CD1c-positive myeloid dendritic cell (primary cell): ENCODE measurements around the gene CXCL5.

Experiments used
- DNase-seq: peaks from one replicate; pipeline ENCODE4 v3.0.0-alpha.2; 2016; ENCODE audit errors: extremely low spot score

CXCL5 gene

DNA sequence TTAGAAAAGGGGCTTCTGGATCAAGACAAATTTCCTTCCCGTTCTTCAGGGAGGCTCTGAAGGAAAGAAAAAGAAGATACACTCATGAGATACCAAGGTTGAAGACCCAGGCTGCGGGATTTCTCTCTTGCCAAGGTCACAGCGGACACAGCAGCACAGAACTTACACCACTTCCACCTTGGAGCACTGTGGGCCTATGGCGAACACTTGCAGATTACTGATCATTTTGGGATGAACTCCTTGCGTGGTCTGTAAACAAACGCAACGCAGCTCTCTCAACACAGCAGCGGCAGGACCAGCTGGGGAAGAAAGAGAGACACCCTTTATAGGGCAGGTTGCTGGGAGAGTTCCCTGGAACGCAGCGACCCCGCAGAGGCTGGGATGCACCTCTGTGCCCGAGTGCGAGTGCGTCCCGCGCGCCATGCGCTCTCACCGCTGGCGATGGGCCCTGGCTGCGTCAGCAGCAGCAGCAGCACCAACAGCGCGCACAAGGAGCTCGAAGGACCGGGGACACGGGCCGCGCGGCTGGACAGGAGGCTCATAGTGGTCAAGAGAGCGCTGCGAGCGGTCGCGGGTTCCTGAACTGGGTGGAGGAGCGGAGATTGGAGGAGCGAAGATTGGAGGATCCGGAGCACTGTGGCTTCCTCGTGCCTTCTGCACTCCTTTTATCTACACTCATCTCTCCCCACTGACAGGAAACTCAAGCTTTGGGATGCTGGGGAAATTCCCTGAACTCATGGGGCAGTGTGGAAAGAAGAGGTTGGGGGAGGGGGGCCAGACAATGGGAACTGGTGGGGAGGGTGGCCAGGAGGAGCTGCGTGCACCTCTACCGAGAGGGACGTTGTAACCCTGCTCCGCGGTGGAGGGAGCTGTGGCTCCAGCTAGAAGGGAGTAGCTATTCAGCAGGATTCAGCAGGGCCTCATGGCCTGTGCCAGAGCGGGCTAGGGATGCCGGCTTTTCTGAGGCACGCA is at the start of gene CXCL5:
Gene CXCL5, minus strand, starts transcription at position 638 of the 972 bp plus-strand sequence. Its CDS starts 96 bp downstream, at position 542.
- DNase-seq = no peak

DNA sequence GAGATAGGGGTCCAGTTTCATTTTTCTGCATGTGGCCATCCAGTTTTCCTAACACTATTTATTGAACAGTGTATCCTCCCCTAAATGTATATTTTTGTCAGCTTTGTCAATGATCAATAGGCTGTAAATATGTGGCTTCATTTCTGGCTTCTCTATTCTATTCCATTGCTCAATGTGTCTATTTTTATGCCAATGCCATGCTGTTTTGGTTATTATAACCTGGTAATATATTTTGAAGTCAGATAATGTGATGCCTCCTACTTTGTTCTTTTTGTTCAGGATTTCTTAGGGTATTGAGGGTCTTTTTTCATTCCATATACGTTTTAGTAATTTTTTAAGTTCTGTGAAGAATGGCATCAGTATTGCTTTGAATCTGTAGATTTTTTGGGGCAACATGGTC is 48.7 kb upstream of the CXCL5 start:
- no peak for DNase-seq

DNA sequence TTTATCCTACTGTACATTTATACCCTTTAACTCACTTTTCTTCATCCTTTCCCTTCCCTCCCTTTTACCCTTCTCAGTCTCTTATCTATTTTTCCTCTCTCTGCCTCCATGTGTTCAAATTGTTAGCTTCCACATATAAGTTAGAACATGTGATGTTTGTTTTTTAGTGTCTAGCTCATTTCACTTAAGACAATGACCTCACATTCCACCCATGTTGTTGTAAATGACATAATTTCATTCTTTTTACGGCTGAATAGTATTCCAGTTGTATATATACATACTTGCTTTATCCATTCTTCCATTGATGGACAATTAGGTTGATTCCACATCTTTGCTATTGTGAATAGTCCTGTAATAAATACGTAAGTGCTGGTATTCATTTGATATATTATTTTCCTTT is 47.3 kb upstream of the CXCL5 start:
- DNase-seq = no peak

DNA sequence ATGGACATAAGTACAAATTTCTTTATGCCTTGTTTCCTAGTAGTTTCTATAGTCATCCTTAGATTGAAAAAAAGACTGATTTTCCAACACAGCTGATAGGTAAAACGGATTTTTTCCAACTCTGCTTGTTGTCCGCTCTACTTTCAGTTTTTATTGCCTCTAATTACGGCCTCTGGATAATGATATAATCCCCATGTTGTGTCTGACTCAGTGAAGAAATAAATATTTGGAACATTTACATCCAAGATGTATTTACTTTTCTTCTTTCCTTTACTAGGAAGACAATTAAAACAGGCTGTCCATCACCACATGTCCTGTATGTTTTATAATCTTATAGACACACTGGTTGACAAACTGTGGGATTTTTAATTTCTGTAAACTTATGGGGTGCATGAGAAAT is 46.8 kb upstream of the CXCL5 start:
- DNase-seq = no peak

DNA sequence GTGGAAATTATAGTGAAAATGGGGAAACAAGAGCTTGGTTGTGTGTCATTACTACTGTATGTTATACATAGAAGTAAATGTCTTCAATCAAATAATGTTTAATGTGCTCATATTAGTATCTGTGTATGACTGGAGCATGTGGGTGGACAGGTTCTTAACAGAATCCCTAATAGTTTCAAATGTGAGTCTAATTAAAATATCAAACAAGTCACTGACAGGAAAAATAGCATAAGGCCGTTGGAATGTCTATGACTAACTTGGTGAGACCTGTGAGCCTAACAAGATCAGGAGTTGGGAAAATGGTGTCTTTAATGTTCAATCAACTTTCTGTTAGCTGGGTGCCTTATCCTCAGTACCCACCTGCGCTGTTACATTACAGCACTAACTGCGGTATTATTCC is 46.2 kb upstream of the CXCL5 start:
- no peak for DNase-seq

DNA sequence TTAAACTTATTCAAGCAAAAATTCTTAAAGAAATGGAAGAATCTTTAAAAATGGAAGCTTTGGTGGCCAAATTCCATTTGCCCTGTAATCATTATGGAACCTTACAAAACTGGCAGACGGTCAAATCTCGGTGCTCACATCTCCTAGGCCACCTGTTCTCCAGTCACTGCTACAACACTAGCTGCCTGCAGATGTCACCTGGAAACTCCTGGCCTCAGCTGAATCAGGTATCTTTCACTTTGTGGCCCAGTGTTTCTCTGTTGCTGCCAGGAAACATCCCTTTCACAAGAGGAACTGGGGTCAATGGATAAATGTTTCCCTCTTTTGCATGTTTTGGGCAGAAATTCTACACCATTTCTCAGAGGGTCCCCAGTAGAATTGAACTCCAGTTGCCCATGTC is 44.2 kb upstream of the CXCL5 start:
- no peak for DNase-seq

DNA sequence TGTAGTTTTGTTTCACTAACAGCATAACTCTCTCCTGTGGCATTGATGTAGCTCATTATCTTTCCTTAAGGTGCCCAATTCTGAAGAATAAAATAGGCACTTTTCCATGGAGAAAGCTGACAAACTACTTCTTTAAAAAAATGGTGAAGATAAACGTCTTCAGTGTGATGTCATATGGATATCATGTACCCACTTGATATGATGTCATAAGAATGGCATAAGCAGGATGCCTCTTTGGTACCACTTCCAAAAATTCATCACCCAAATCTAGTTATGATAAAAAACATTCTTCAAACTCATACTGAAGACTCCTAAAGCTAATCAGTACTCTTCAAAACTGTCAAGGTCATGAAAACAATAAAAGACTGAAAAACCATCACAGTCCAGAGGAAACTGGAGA is 42.9 kb upstream of the CXCL5 start:
- DNase-seq = no peak

DNA sequence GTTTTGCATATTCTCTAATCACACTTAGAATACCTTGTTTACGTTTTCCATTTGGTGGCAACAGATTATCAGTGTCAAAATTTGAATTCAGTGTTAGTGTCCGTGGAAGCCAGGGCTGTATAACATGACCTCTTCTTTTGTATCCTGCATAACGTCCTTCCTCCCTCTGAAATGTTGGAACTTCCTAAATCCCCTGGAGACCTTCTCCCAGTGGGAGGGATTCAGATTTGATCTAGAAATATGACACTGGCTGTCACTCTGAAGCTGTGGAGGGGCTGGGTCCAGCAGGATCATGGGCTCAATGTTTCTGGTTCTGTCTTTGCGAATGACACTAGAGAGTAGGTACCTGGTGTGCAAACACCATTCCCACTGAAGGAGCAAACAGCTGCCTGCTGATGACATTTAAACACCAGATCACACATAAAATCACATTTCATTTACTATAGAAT is 40.9 kb upstream of the CXCL5 start:
- peak; percentile 15 for DNase-seq

DNA sequence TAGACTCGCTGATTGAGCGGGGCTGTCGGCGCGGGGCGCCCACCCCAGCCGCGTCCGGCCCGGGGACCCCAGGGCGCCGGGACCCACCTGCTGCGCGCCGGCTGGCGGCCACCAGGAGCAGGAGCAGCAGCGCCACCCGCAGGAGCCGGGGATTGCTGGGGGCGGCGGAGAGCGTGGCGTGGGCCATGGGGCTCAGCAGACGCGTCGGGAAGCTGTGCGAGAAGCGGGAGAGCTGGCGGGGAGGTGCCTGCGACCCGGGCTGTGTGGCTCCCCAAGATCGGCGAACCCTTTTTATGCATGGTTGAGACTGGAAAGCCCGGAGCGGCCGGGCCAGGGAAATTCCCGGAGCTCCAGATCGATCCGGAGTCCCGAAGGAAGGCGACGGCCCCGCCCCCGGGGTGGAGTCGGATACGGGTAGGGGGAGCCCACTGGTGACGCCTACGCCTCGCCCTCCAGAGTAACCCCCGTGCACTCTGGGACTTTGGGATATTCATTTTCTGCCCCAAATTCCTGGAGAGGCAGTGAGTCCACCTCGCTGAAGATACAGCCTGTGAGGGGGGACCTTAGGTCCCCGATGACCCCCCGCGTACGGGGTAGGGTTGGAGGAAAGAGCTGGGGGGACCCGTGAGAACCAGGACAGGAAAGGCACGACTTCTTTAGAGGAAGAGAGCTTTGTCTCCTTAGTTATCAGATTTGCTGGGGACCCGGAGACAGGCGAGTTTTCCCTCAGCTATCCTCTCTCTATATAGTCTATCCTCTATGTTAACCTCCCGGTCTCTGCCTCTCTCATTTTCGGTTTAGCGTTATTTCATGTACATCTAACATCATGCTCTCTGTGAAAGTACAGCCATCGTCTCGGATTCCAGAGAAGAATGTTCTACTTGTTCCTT is 40.2 kb upstream of the CXCL5 start, which contains the start of gene CXCL3:
Gene CXCL3, minus strand, starts transcription at position 265 of the 890 bp plus-strand sequence. Its CDS starts 78 bp downstream, at position 187.
- DNase-seq = peak; percentile 38

DNA sequence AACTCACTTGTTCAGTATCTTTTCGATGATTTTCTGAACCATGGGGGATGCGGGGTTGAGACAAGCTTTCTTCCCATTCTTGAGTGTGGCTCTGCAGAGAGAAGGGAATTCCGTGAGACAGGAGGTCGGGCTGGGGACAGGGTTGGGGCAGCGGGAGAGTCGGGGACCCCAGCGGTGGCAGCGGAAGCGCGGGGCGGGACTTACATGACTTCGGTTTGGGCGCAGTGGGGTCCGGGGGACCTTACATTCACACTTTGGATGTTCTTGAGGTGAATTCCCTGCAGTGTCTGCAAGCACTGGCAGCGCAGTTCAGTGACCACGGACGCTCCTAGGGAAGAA is 39.6 kb upstream of the CXCL5 start:
- no peak for DNase-seq

DNA sequence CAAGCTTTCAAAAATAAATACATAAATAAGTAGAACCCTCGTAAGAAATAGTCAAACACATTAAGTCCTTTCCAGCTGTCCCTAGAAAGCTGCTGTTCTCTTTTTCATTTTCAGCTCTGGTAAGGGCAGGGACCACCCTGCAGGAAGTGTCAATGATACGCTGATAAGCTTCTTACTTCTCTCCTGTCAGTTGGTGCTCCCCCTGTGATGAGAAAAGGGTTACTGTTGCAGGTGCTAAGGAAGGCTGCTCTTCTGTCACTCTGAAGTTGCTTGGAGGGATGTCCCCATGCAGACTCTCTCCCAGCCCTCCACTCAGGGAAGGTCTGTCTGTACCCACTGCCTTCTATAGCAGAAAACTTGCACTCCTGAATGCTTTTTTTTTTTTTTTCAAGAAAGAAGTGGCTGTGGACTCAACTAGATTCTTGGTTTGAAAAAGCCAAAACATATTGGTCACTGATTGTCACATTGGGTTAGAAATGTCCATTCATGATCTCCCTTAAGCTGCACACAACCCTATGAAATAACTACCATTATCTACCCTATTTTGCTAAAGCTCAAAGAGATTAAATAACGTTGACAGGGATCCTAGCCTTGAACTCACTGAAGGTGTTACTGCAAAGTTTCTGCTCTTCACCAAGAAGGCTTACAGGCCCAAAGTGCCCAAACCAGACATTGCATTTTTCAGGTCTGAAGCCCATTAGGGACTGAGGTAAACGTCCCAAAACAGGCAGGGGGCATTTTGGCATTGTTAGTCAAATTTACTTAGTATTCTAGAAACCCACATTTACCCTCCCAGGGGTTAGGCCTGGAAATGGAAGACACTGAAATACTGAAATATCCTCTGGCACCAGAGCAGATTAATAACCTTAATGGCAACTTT is 38.8 kb upstream of the CXCL5 start:
- no peak for DNase-seq

DNA sequence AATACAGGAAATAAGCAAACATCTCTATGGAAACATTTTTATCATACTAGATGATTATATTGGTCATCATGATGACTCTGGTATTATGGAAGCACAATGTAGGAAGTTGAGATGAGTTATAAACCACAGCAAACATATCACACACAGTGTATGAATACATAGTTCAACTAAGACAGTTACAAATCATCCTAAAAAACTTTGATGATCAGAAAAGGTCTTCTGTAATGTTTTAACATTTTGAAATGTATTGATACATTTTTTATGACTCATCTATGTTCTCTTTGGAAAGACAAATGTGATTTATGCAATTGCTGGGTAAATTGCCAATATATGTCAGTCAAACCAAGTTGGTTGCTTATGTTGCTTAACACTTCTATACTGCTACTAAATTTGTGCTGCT is 35.3 kb upstream of the CXCL5 start:
- DNase-seq = peak; percentile 57

DNA sequence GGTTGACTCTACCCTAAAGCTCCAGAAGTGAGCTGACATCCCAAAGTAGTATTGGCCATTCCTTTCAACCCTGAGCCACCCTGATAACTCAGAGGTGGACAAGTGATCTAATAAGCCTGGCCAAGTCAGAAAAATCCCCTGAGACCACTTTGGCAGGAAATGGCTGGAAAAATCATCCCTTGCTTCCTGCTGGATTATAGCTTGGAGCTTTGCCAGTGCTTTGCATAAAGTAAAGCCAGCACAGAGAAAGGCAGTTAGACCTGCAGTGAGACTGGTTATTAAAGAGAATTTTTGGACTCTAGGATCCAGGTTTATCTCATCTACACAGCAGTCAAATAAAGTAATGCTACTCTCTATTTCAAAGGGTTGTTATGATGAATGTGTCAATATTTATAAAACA is 33.6 kb upstream of the CXCL5 start:
- DNase-seq = no peak

DNA sequence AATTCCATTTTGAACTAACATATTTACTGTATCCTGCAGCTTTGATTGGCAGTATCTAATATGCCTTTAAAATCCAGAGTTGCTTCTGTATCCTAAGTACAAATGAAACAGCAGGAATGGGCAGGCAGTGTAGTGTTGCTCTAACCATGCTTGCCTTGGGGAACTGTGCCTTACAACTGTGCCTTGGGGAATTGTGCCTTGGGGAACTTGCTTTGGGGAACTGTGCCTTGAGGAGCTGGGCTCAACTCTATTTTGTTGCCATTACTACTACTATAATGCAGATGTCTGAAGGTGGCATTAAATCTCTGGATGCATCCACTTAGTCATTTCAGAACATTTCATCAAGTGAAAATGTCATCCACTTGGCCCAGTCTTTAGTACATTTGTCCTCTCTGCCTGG is 33.1 kb upstream of the CXCL5 start:
- DNase-seq = peak; percentile 38

DNA sequence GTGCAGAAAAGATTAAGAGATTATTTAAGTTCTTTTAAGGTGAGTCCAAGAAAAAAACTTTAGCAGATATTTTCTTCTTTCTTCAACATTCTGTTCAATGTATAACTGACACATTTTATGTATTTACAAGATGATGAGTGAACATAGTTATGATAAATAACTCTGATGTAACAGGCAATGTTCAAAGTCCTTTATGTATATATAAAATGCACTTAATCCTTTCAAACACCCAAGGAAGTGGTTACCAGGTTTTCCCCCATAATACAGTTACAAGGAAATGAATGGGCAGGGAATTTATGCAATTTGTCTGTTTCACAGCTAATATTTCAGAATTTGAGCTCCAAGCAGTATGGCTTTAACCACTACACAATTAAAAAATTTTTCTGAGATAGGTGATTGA is 31.8 kb upstream of the CXCL5 start:
- no peak for DNase-seq

DNA sequence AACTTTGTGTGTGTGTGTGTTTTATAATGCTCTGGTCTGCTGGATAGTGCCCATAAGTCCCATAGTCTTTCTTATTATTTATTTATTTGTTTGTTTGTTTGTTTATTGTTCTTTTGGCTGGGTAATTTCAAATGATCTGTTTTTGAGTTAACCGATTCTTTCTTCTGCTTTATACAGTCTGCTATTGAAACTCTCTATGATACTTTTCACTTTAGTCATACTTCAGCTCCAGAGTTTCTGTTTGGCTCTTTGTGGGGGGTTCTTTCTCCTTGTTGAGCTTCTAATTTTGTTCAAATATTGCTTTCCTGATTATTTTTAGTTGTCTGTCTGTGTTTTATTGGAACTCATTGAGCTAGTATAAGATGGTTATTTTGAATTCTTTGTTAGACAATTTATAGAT is 30.0 kb upstream of the CXCL5 start:
- DNase-seq = no peak

DNA sequence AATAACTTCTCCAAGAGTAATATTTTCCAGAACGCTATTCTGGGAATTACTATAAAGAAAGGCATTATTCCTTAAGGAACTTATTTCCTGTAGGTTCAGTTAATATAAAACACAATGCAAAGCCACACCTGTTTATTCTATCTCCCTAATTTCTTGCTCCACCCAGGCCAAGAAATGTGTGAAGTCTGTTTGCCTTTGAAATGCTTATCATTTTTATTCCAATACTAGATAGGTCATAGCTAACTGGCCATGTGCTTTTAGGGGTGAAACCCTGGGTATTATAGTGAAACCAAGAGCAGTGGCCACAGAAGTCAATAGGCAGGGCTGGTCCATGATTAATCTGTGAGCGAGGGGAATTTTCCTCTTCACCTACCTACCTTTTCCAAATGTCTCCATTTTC is 25.2 kb upstream of the CXCL5 start:
- no peak for DNase-seq

DNA sequence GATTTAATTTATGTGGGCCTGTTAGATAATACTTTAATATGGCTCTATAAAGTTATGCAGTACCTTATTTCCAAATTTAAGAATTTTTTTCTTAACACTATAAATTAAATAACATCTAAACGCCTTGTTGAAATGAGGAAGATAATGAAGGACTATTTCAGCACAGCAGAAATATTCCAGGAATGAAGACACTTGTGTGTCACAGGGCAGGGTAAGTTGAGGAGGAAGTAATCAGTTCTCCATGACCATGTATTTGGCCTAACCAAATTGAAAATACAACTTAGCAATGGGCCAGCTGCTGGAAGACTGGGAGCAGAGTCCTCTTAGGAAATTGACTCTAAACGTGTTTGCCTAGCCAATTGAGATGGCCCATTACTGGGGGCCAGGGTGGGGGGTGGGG is 23.1 kb upstream of the CXCL5 start:
- peak; percentile 59 for DNase-seq

DNA sequence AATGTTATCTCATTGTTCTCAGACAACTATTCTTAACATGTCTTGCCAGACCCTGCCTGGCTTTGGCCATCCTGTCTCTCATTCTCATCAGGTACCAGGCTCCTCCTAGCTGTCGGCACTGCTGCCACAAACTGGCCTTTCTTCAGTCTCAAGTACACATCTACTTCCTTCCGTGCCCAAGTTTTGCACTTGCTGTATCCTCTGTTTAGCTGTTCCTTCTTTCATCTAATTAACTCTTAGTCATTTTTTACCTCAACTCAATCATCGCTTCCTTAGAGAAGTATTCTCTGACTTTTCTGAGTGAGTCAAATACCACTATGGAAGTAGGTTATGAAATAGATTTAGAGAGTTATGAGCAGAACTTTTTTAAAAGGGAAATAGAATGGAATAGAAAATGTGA is 20.3 kb upstream of the CXCL5 start:
- peak; percentile 80 for DNase-seq

DNA sequence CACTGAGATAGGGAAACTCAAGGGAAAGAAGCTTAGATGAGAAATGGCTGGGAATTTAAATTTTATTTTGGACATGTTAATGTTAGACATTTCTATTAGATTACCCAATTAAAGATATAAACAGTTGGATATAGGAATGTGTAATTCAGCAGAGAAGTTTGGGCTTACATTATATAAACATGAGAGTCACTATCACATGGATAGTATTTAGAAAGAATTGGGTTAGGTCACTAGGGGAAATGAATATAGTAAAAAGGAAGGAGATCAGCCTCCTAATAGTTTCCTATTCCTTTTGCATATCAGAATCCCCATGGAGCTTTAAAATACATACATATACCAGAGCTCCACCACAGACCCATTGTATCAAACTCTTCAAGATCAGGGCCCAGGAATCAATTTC is 19.6 kb upstream of the CXCL5 start:
- peak; percentile 53 for DNase-seq

DNA sequence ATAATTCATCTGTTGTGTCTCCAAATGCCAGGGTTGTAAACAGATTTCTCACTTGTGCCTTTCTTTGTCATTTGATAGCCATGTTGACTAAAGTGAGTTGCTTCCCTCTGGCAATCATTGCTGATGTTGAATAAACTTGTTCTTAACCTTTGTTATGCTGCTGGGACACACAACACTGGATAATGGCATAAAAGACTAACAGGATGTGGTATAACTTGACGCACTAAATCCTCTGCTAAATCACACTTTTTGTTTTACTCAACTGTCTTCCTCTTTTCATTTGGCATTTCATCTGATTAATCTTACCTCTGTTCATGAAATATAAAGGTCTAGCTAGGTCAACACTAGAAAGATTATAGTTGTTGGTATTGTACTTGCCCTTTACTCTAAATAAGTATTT is 17.6 kb upstream of the CXCL5 start:
- peak; percentile 41 for DNase-seq
